GM18861 (cell line): ENCODE measurements around the gene PPP6C.

ENCODE experiments used
- ATAC-seq: cut with Tn5 transposase; IDR thresholded peaks from one replicate; pipeline ENCODE4 v1.9.1; 2021; ENCODE audit not compliant: unreplicated experiment

The PPP6C gene

DNA sequence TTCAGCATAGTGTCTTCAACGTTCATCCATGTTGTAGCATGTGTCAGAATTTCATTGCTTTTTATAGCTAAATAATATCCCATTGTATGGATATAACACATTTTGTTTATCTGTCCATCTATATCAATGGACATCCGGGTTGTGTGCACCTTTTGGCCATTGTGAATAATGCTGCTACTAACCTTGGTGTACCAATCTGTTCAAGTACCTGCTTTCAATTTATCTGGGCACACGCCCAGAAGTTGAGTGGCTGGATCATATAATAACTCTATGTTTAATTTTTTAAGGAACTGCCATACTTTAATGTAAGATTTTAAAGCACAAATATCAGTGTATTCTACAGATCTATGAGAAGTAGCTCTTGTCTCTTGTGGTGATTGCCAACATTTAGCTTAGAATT lies 89.8 kb downstream of the PPP6C start:
- ATAC-seq, result no peak
